ENCODE data around the gene MLIP.

Gene MLIP

GRCh38 chr6:54085047-54085446 lies 26.2 kb upstream of the MLIP start:
- no peak for DNase-seq (ENCODE audit: low read depth in 2 of 2)
- H3K4me3 ChIP-seq (replicated peaks in 1 of 2; ENCODE audit: low read depth in 2 of 2, low read length in 2 of 2): no peak overlapping the region
- no peak for TF ChIP-seq CTCF (IDR thresholded peaks at IDR 0.05; ENCODE audit: low read depth, low read length)

GRCh38 chr6:54085541-54085940 lies 25.7 kb upstream of the MLIP start:
- no peak for TF ChIP-seq CTCF (IDR thresholded peaks at IDR 0.05; ENCODE audit: low read depth, low read length)
- no peak overlapping the region for H3K4me3 ChIP-seq (replicated peaks in 1 of 2; ENCODE audit: low read depth in 2 of 2, low read length in 2 of 2)
- DNase-seq (ENCODE audit: low read depth in 2 of 2): peak; percentile 9 to 58

- TF ChIP-seq CTCF (IDR thresholded peaks at IDR 0.05; ENCODE audit: low read depth, low read length): no peak
- no peak for DNase-seq (ENCODE audit: low read depth in 2 of 2)
- H3K4me3 ChIP-seq (replicated peaks in 1 of 2; ENCODE audit: low read depth in 2 of 2, low read length in 2 of 2): no peak overlapping the region
These were observed 24.8 kb upstream of the MLIP start for GRCh38 chr6:54086439-54086838.

GRCh38 chr6:54087721-54088120 lies 23.5 kb upstream of the MLIP start:
- DNase-seq (ENCODE audit: low read depth in 2 of 2): no peak
- H3K4me3 ChIP-seq (replicated peaks in 1 of 2; ENCODE audit: low read depth in 2 of 2, low read length in 2 of 2): no peak overlapping the region
- no peak for TF ChIP-seq CTCF (IDR thresholded peaks at IDR 0.05; ENCODE audit: low read depth, low read length)

GRCh38 chr6:54093326-54093948 lies 17.8 kb upstream of the MLIP start:
- DNase-seq (ENCODE audit: low read depth in 2 of 2): no peak
- H3K4me3 ChIP-seq (replicated peaks in 1 of 2; ENCODE audit: low read depth in 2 of 2, low read length in 2 of 2): no peak overlapping the region
- no peak for TF ChIP-seq CTCF (IDR thresholded peaks at IDR 0.05; ENCODE audit: low read depth, low read length)

GRCh38 chr6:54094293-54094692 lies 16.9 kb upstream of the MLIP start:
- no peak for TF ChIP-seq CTCF (IDR thresholded peaks at IDR 0.05; ENCODE audit: low read depth, low read length)
- DNase-seq (ENCODE audit: low read depth in 2 of 2): no peak
- H3K4me3 ChIP-seq (replicated peaks in 1 of 2; ENCODE audit: low read depth in 2 of 2, low read length in 2 of 2): no peak overlapping the region

- no peak for TF ChIP-seq CTCF (IDR thresholded peaks at IDR 0.05; ENCODE audit: low read depth, low read length)
These were observed 16.5 kb upstream of the MLIP start for GRCh38 chr6:54094786-54095185.

More at GRCh38 chr6:54094786-54095185, 16.5 kb upstream of the MLIP start:
- no peak for DNase-seq (ENCODE audit: low read depth in 2 of 2)
- no peak overlapping the region for H3K4me3 ChIP-seq (replicated peaks in 1 of 2; ENCODE audit: low read depth in 2 of 2, low read length in 2 of 2)

All from cardiac fibroblast (primary cell).